BJ (cell line): ENCODE data around the gene FAM171A1. TPM values are rescaled to one million over a fixed set of nuclear protein-coding genes. Genes with fewer than 3 reads are reported as not detected.

Source experiments
- CTCF ChIA-PET: fragments of 350-600 bp; formaldehyde crosslinking; extraction: SDS; loops from one replicate; lab custom pipeline; 2021; ENCODE audit warnings: antibody characterized with exemption, inconsistent platforms; lab: Yijun Ruan, JAX
- POLR2A ChIA-PET: fragments of 300-600 bp; sonication (Branson Sonifier 250); formaldehyde crosslinking; extraction: SDS; loops from one replicate; lab custom pipeline; 2021; ENCODE audit warnings: antibody characterized with exemption; lab: Charles Lee
- DNase-seq: peaks from one replicate; pipeline ENCODE4 v3.0.0-alpha.2; 2011; ENCODE audit warnings: low read depth
- H3K27me3 ChIP-seq: 2 replicates; pipeline ENCODE4 v1.6.0; 2011; ENCODE audit warnings: low read length; ENCODE audit not compliant: control insufficient read depth, insufficient read depth
- H3K36me3 ChIP-seq: 2 replicates; pipeline ENCODE4 v1.5.1; 2011; ENCODE audit warnings: low read length; ENCODE audit not compliant: control insufficient read depth, insufficient read depth
- H3K4me3 ChIP-seq: 2 replicates; pipeline ENCODE4 v1.5.1; 2011; ENCODE audit warnings: low read depth, mild to moderate bottlenecking, control low read depth, low read length
- polyA plus RNA-seq: library from polyadenylated mRNA; depleted of rRNA; stranded (reverse); fragments of >200 nt; gene quantifications from 2 replicates; pipeline ENCODE4 v1.2.3, GENCODE V29; 2011
- TF ChIP-seq, protein P1 (sequence below): IDR thresholded peaks from 2 replicates; pipeline ENCODE4 v1.5.1; 2011; ENCODE audit warnings: low read depth, mild to moderate bottlenecking, control low read depth, inconsistent platforms, low read length, moderate library complexity; ENCODE audit not compliant: insufficient read depth

FAM171A1 gene
- polyA plus RNA-seq, 1 experiment = 18.4 TPM

DNA sequence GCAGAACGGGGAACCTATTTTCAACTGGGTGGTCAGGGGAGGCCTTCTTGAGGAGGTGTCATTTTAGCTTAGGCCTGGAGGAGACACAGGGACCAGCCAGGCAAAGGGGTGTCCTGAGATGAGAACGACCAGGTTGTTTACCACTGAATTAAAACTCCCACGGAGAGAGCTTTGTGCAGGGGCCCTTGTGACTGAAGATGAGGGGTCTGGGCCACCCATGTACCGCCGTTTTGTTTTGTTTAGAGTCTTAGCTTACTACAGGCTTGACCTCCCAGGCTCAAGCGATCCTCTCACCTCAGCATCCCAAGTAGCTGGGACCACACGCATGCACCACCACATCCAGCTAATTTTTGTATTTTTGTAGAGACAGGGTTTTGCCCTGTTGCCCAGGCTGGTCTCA lies 80.4 kb downstream of the FAM171A1 start:
- TF ChIP-seq, protein P1, sequence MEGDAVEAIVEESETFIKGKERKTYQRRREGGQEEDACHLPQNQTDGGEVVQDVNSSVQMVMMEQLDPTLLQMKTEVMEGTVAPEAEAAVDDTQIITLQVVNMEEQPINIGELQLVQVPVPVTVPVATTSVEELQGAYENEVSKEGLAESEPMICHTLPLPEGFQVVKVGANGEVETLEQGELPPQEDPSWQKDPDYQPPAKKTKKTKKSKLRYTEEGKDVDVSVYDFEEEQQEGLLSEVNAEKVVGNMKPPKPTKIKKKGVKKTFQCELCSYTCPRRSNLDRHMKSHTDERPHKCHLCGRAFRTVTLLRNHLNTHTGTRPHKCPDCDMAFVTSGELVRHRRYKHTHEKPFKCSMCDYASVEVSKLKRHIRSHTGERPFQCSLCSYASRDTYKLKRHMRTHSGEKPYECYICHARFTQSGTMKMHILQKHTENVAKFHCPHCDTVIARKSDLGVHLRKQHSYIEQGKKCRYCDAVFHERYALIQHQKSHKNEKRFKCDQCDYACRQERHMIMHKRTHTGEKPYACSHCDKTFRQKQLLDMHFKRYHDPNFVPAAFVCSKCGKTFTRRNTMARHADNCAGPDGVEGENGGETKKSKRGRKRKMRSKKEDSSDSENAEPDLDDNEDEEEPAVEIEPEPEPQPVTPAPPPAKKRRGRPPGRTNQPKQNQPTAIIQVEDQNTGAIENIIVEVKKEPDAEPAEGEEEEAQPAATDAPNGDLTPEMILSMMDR = no peak
- no peak overlapping the region for H3K4me3 ChIP-seq
- no peak for DNase-seq
- H3K27me3 ChIP-seq = no peaks in the 10 kb centered on the region
- POLR2A ChIA-PET = no interaction called here
- H3K36me3 ChIP-seq = no peaks in the 10 kb centered on the region
- CTCF ChIA-PET = interaction anchor here (1.0 to 1.6 kb wide), 2 partner anchors 9 to 21 kb away, joined by 3 read pairs; no protein-coding TSS in a partner anchor

DNA sequence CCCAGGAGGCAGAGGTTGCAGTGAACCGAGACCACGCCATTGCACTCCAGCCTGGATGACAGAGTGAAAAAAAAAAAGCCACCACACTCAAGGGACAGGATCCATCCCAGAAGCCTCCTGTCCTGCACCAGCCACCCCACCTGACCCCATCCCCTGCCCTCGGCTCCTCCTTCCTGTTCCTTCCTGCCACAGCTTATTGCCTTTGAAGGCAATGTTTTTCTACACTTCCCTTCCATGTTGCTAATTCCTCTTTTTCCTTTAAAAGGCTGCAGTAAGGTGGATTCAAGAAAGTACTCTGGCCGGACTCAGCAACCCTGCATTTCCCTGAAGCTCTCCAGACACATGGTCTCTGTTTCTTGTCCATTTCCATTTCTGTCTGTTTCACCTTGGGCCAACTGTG lies 80.9 kb downstream of the FAM171A1 start:
- ChIA-PET POLR2A (no interaction called here), CTCF (interaction anchor here (1.0 to 1.6 kb wide), 2 partner anchors 9 to 22 kb away, joined by 3 read pairs; no protein-coding TSS in a partner anchor)
- H3K27me3 ChIP-seq = no peaks in the 10 kb centered on the region
- TF ChIP-seq, protein P1 = no peak
- H3K4me3 ChIP-seq = no peak overlapping the region
- no peaks in the 10 kb centered on the region for H3K36me3 ChIP-seq
- DNase-seq = no peak

DNA sequence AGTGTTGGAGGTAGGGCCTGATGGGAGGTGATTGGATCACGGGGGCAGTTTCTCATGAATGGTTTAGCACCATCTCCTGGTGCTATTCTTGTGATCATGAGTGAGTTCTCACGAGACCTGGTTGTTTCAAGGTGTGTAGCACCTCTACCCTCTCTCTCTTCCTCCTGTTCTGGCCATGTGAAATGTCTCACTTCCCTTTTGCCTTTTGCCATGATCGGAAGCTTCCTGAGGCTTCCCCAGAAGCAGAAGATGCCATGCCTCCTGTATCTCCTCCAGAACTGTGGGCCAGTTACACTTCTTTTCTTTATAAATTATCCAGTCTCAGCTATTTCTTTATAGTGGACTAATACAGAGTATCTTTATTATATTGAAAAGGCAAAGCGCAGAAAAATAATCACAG lies 90.1 kb downstream of the FAM171A1 start:
- TF ChIP-seq, protein P1 = no peak
- no peak for DNase-seq
- ChIA-PET CTCF (interaction anchor here (1.1 to 1.7 kb wide), 2 partner anchors 10 to 88 kb away, joined by 3 to 4 read pairs; no protein-coding TSS in a partner anchor), POLR2A (no interaction called here)
- 0 out of 2 replicates have a peak, but pooled peaks cover 5% of the 10 kb centered on the region for H3K36me3 ChIP-seq
- H3K4me3 ChIP-seq = no peak overlapping the region
- H3K27me3 ChIP-seq = no peaks in the 10 kb centered on the region

DNA sequence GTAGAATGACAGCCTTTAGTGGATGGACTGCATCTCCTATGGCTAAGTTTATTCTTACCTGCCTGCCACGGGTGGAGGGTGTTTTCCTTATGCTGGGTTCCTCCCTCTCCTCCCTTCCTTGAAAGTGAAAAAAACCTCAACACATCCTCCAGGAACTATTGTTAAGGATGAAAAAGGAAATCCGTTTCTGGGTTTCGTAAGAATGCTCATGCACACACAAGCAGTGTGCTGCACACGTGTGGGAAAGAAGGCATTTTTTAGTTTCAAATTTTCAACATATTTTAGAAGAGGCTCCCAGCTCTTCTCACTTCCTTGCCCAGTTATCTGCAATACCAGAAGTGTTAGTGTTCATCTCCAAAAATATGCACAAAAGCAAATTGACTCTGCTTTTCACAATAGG lies 90.6 kb downstream of the FAM171A1 start:
- H3K4me3 ChIP-seq = no peak overlapping the region
- CTCF ChIA-PET = interaction anchor here (1.7 kb wide), 1 partner anchor 88 kb away, joined by 4 read pairs; no protein-coding TSS in a partner anchor
- no peak for DNase-seq
- 0 out of 2 replicates have a peak, but pooled peaks cover 5% of the 10 kb centered on the region for H3K36me3 ChIP-seq
- H3K27me3 ChIP-seq = no peaks in the 10 kb centered on the region
- POLR2A ChIA-PET = no interaction called here
- TF ChIP-seq, protein P1 = no peak

DNA sequence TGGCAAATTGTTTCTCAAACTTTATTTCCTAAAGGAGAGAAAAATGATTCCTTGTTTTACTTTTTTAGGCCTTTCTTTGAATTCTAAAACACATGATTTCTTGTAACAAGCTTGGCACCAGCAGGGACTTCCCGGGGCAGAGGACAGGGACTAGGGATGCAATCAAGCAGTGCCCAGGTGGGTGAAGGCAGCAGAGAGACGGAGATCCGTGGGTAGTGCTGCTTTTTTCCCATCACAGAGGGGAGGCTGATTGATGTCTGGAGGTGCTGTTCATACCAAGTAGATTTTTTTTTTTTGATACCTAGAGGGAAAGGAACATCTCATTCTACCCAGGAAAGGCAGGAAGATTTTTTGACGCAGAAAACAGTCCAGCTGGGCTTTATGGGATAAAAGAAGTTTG lies 91.9 kb downstream of the FAM171A1 start:
- TF ChIP-seq, protein P1 = no peak
- DNase-seq = no peak
- ChIA-PET CTCF (no interaction called here), POLR2A (no interaction called here)
- Histone ChIP-seq H3K36me3 (0 out of 2 replicates have a peak, but pooled peaks cover 5% of the 10 kb centered on the region), H3K4me3 (no peak overlapping the region), H3K27me3 (no peaks in the 10 kb centered on the region)
